Astrocyte (in vitro differentiated cells and primary cell): ENCODE results near the gene PROSER2.

ENCODE experiments used
- CTCF ChIP-seq: IDR thresholded peaks from 2 replicates; pipeline ENCODE4 v1.5.1; 2011; ENCODE audit warnings: low read depth, mild to moderate bottlenecking, inconsistent platforms, low read length, moderate library complexity; ENCODE audit not compliant: insufficient read depth
- EZH2 ChIP-seq: IDR thresholded peaks from 2 replicates; pipeline ENCODE4 v1.6.1; 2012; ENCODE audit warnings: mild to moderate bottlenecking, low read length, inconsistent platforms; ENCODE audit not compliant: insufficient read depth

GRCh38 chr10:11787846-11788245 is 35.3 kb upstream of the PROSER2 start:
- no peak for TF ChIP-seq CTCF
- TF ChIP-seq EZH2 = no peak
